OCI-LY3 (cell line): Measurements from ENCODE around the gene C1QTNF9.
"Not testable (repeated sequence)": the region's sequence is repeated elsewhere in the genome, so short reads cannot be mapped to it uniquely, and the experiment has no call there.

ENCODE experiments used
- H2AFZ ChIP-seq: fragments of 200-600, 300-600 bp; shearing (Covaris generic); 2 replicates; pipeline ENCODE4 v1.6.0; 2014; ENCODE audit warnings: antibody characterized with exemption, low read depth, low read length
- H3K27ac ChIP-seq: fragments of 200-600, 300-600 bp; sonication (generic); 2 replicates; pipeline ENCODE4 v1.5.1; 2014; ENCODE audit warnings: mild to moderate bottlenecking, low read length, moderate library complexity, mixed read lengths
- H3K27me3 ChIP-seq: fragments of 200-600, 300-600 bp; sonication (generic); 2 replicates; pipeline ENCODE4 v1.6.1; 2014; ENCODE audit warnings: low read depth, low read length, mixed read lengths
- H3K36me3 ChIP-seq: fragments of 200-600, 300-600 bp; sonication (generic); replicated peaks from 2 replicates; pipeline ENCODE3; 2014; ENCODE audit warnings: low read depth, low read length, mixed read lengths
- H3K4me1 ChIP-seq: fragments of 300-600, 200-600 bp; sonication (generic); 2 replicates; pipeline ENCODE4 v1.6.1; 2014; ENCODE audit warnings: low read length, mixed read lengths
- H3K4me2 ChIP-seq: fragments of 200-600, 300-600 bp; sonication (generic); 2 replicates; pipeline ENCODE4 v1.6.1; 2014; ENCODE audit warnings: low read length, mixed read lengths
- H3K4me3 ChIP-seq: fragments of 300-600, 200-600 bp; sonication (generic); 2 replicates; pipeline ENCODE4 v1.5.1; 2014; ENCODE audit warnings: antibody characterized with exemption, mild to moderate bottlenecking, low read length, moderate library complexity
- H3K79me2 ChIP-seq: fragments of 300-600, 200-600 bp; shearing (Covaris generic); 2 replicates; pipeline ENCODE4 v1.6.1; 2014; ENCODE audit warnings: mild to moderate bottlenecking, low read length, mixed read lengths
- H3K9ac ChIP-seq: fragments of 300-600, 200-600 bp; shearing (Covaris generic); 2 replicates; pipeline ENCODE4 v1.6.0; 2014; ENCODE audit warnings: mild to moderate bottlenecking, low read length, moderate library complexity
- H3K9me3 ChIP-seq: fragments of 200-600, 300-600 bp; shearing (Covaris generic); 2 replicates; pipeline ENCODE4 v1.6.1; 2014; ENCODE audit warnings: low read length, mixed read lengths; ENCODE audit not compliant: insufficient read depth
- H4K20me1 ChIP-seq: fragments of 200-600, 300-600 bp; sonication (generic); 2 replicates; pipeline ENCODE4 v1.6.1; 2016; ENCODE audit warnings: low read length, mixed read lengths; ENCODE audit not compliant: insufficient read depth
- CTCF ChIP-seq: fragments of 200-600, 300-600 bp; sonication (generic); IDR thresholded peaks from 2 replicates; pipeline ENCODE4 v1.5.1; 2014; ENCODE audit warnings: antibody characterized with exemption, low read length, low read depth
- EZH2phosphoT487 ChIP-seq: fragments of 200-600 bp; shearing (Covaris generic); IDR thresholded peaks from 2 replicates; pipeline ENCODE4 v1.6.1; 2018; ENCODE audit warnings: antibody characterized with exemption, mixed run types, low read depth

The C1QTNF9 gene

DNA sequence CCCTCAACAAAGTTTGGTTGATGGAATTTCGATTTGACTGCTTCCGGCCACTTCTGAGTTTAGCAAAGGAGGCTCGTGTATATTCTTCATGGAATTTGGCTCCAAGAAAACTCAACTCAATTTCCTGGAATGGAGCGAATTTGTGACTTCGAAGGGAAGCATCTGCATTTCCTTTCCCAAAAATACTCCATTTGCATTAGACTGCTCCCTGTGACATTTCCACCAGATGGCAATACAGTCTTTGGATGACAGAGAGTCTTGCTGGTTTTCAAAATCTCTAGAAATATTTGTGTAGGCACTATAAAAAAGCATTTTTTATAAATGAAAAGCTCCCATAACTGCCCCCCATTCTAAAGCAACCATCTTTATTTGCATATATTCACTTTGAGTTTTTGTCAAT, 4.1 kb downstream of the C1QTNF9 start:
- H3K36me3 ChIP-seq, result no peaks in the 10 kb centered on the region
- H3K4me1 ChIP-seq, result no peaks in the 10 kb centered on the region
- H3K9me3 ChIP-seq, result no peaks in the 10 kb centered on the region
- H3K4me3 ChIP-seq, result no peak overlapping the region
- no peaks in the 10 kb centered on the region for H3K27me3 ChIP-seq
- H2AFZ ChIP-seq, result no peak overlapping the region
- no peak overlapping the region for H3K4me2 ChIP-seq
- H4K20me1 ChIP-seq, result no peaks in the 10 kb centered on the region
- H3K27ac ChIP-seq, result no peak overlapping the region
- peak; percentile 30 for TF ChIP-seq CTCF
- TF ChIP-seq EZH2phosphoT487, result no peak
- no peaks in the 10 kb centered on the region for H3K79me2 ChIP-seq
- no peak overlapping the region for H3K9ac ChIP-seq

DNA sequence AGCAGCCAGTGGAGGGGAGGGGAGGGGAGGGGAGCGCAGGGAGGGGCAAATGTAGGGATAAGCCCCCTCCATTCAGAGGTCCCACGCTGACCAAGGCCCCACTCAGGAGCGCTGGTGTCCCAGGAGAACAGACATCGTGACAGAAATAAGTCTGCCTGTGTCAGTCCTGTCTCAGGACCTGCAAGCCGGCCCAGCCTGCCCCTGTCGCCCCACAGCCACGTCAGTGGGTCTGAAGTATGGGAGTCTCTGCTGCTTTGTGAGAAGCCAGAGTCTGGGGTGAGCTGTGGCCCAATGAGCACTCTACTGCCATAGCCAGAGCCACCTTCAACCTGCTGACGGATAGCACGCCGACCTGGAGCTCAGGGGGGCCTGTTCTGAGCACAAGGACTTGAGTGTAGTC, 8.5 kb downstream of the C1QTNF9 start:
- not testable (repeated sequence) for H4K20me1 ChIP-seq, H3K79me2 ChIP-seq, H3K27me3 ChIP-seq, H3K27ac ChIP-seq, H3K9me3 ChIP-seq, H3K9ac ChIP-seq, H3K4me1 ChIP-seq, H2AFZ ChIP-seq, H3K4me2 ChIP-seq, H3K36me3 ChIP-seq, H3K4me3 ChIP-seq

DNA sequence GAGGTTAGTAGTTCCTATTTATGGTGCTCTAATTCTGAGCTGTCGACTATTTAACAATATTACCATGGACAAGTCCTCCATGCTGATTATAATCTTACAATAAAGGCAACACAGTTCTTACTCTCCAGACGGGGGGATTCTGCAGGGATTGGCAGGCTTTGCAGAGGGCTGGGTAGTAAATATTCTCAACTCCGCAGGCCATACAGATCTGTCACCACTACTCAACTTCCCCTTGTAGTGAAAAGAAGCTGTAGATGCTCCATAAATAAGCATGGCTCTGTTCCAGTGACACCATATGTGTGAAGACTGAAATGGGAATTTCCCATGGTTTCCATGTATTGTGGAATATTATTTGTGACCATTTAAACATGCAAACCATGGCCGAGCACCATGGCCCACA, 9.5 kb downstream of the C1QTNF9 start:
- not testable (repeated sequence) for H3K9ac ChIP-seq, H3K27ac ChIP-seq, H3K4me2 ChIP-seq, H3K4me3 ChIP-seq, H3K27me3 ChIP-seq, H4K20me1 ChIP-seq, H3K9me3 ChIP-seq, H3K36me3 ChIP-seq, H2AFZ ChIP-seq, H3K4me1 ChIP-seq, H3K79me2 ChIP-seq

DNA sequence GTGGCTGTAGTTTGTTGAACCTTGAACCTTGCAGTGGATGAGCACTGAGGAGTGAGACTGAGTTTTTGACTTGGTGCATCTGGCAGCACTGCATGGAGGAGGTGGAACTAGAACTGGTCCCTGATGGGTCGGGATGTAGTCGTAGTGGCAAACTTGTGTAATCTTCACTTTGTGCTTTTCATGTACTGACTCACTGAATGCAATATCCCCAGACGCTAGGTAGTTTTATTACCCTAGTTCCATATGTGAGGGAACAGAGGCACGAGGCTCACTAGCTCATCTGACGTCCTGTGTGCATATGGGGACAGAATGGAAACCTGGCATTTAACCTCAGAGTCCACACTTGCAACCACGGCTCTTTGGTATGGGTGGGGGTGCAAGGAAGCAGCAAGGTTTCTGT, 10.3 kb downstream of the C1QTNF9 start:
- not testable (repeated sequence) for H3K27me3 ChIP-seq, H3K4me3 ChIP-seq, H3K9ac ChIP-seq, H3K9me3 ChIP-seq, H3K27ac ChIP-seq, H4K20me1 ChIP-seq, H3K4me2 ChIP-seq, H3K79me2 ChIP-seq, H3K36me3 ChIP-seq, H2AFZ ChIP-seq
- H3K4me1 ChIP-seq, result peaks cover 10% of the 10 kb centered on the region

- not testable (repeated sequence) for H3K27ac ChIP-seq, H3K9me3 ChIP-seq, H4K20me1 ChIP-seq, H3K4me3 ChIP-seq, H3K27me3 ChIP-seq, H2AFZ ChIP-seq, H3K4me2 ChIP-seq, H3K9ac ChIP-seq, H3K36me3 ChIP-seq, H3K79me2 ChIP-seq
- H3K4me1 ChIP-seq, result peaks cover 10% of the 10 kb centered on the region
Observed at GRCh38 chr13:24321416-24321815, 12.0 kb downstream of the C1QTNF9 start.

GRCh38 chr13:24322470-24322869, 13.1 kb downstream of the C1QTNF9 start:
- H4K20me1 ChIP-seq, H3K36me3 ChIP-seq, H2AFZ ChIP-seq, H3K9me3 ChIP-seq, H3K4me2 ChIP-seq, H3K9ac ChIP-seq, H3K27ac ChIP-seq, H3K79me2 ChIP-seq, H3K4me3 ChIP-seq, H3K27me3 ChIP-seq: not testable (repeated sequence)
- peaks cover 10% of the 10 kb centered on the region for H3K4me1 ChIP-seq
- peak; percentile 59 for TF ChIP-seq CTCF
